CD4-positive, alpha-beta T cell treated with Interleukin-10 for 1 hour (primary cell): ENCODE results near the gene ZIC4.

Experiments used
- DNase-seq: peaks from one replicate; pipeline ENCODE4 v3.0.0-alpha.2; 2020

The ZIC4 gene

GRCh38 chr3:147368151-147368550 is 38.2 kb downstream of the ZIC4 start:
- no peak for DNase-seq

GRCh38 chr3:147367676-147368075 is 38.7 kb downstream of the ZIC4 start:
- no peak for DNase-seq

GRCh38 chr3:147365196-147366115 is 40.9 kb downstream of the ZIC4 start:
- no peak for DNase-seq

GRCh38 chr3:147364771-147365170 is 41.6 kb downstream of the ZIC4 start:
- DNase-seq = no peak

- no peak for DNase-seq
Observed at GRCh38 chr3:147361454-147362420, 44.6 kb downstream of the ZIC4 start.

- no peak for DNase-seq
Observed at GRCh38 chr3:147360646-147361453, 45.5 kb downstream of the ZIC4 start.

- DNase-seq = no peak
Observed at GRCh38 chr3:147360051-147360439, 46.3 kb downstream of the ZIC4 start.

- DNase-seq = no peak
Observed at GRCh38 chr3:147359177-147360050, 46.9 kb downstream of the ZIC4 start.

- no peak for DNase-seq
Observed at GRCh38 chr3:147358144-147358992, 48.0 kb downstream of the ZIC4 start.

GRCh38 chr3:147356909-147357900 is 49.1 kb downstream of the ZIC4 start:
- no peak for DNase-seq

- no peak for DNase-seq
Observed at GRCh38 chr3:147356145-147356908, 50.0 kb downstream of the ZIC4 start.

GRCh38 chr3:147355753-147356090 is 50.6 kb downstream of the ZIC4 start:
- DNase-seq = no peak

GRCh38 chr3:147355084-147355752 is 51.1 kb downstream of the ZIC4 start:
- DNase-seq = no peak

GRCh38 chr3:147354623-147355022 is 51.7 kb downstream of the ZIC4 start:
- DNase-seq = no peak

GRCh38 chr3:147351301-147351700 is 55.0 kb downstream of the ZIC4 start:
- no peak for DNase-seq

GRCh38 chr3:147348976-147349375 is 57.4 kb downstream of the ZIC4 start:
- DNase-seq = no peak

GRCh38 chr3:147343926-147344325 is 62.4 kb downstream of the ZIC4 start:
- no peak for DNase-seq

- no peak for DNase-seq
Observed at GRCh38 chr3:147341727-147342126, 64.6 kb downstream of the ZIC4 start.
